Right ventricle myocardium inferior (tissue), 1 donor: ENCODE data around the gene PIK3CA. TPM values are rescaled to one million over a fixed set of nuclear protein-coding genes. Genes with fewer than 3 reads are reported as not detected.
"Not testable (repeated sequence)": the region's sequence is repeated elsewhere in the genome, so short reads cannot be mapped to it uniquely, and the experiment has no call there.

ENCODE experiments used
- ATAC-seq: fragments of 200-7000 bp; cut with Tn5 transposase; one replicate; pipeline ENCODE4 v1.9.1; 2020; ENCODE audit warnings: mild to moderate bottlenecking, moderate library complexity
- DNase-seq: peaks from one replicate; pipeline ENCODE4 v3.0.0; 2021; ENCODE audit errors: missing footprints
- intact Hi-C: fragments of 100-400 bp; cut with DNase I; formaldehyde crosslinking; loops from one replicate; pipeline ENCODE4 v1.11.0; 2022
- total RNA-seq: library from RNA; stranded (reverse); fragmentation: NEBNext Ultra II Directional; extraction: Animal tissue kit (Norgen Biotek cat#: 25700); gene quantifications from one replicate; pipeline ENCODE4 v1.2.1, GENCODE V29; 2021
- donor health status: DM: no; HTN: yes; CAD: no; lungs with severe emphysema.

PIK3CA gene
- total RNA-seq, 1 donor from 2014 or later: 21.1 TPM

- no peak for DNase-seq
- intact Hi-C loops: no loop called here
- ATAC-seq: no peak
Observed at GRCh38 chr3:179244878-179245277, 96.7 kb downstream of the PIK3CA start.

- ATAC-seq: no peak
- intact Hi-C loops: no loop called here
- no peak for DNase-seq
Observed at GRCh38 chr3:179247289-179248015, 99.3 kb downstream of the PIK3CA start.

GRCh38 chr3:179250803-179251476 is 102.8 kb downstream of the PIK3CA start, which contains the start of gene KCNMB3:
Gene KCNMB3, minus strand, starts transcription at chr3:179251114. Its CDS starts 124 bp downstream, at chr3:179250990.
- no peak for ATAC-seq
- intact Hi-C loops: no loop called here
- DNase-seq: no peak

- DNase-seq (no peak), ATAC-seq (no peak)
- intact Hi-C loops: no loop called here
Observed at GRCh38 chr3:179256813-179257212, 108.7 kb downstream of the PIK3CA start.

- ATAC-seq, intact Hi-C loops, DNase-seq: not testable (repeated sequence)
Observed at GRCh38 chr3:179257742-179258141, 109.6 kb downstream of the PIK3CA start.

GRCh38 chr3:179258820-179259219 is 110.7 kb downstream of the PIK3CA start:
- intact Hi-C loops: no loop called here
- no peak for DNase-seq
- ATAC-seq: no peak

- ATAC-seq, DNase-seq: not testable (repeated sequence)
- intact Hi-C loops: loop anchor here (5.0 kb wide), 1 partner anchor 62 kb away; the partner anchor contains the start of gene ZNF639
Observed at GRCh38 chr3:179259959-179260756, 112.0 kb downstream of the PIK3CA start.

GRCh38 chr3:179260949-179261765 is 113.0 kb downstream of the PIK3CA start:
- peak; percentile 99 for ATAC-seq
- peak; percentile 91 for DNase-seq
- intact Hi-C loops: loop anchor here (5.0 kb wide), 1 partner anchor 61 kb away; the partner anchor contains the start of gene ZNF639

GRCh38 chr3:179263134-179263533 is 115.0 kb downstream of the PIK3CA start:
- intact Hi-C loops: loop anchor here (5.0 kb wide), 1 partner anchor 59 kb away; the partner anchor contains the start of gene ZNF639
- ATAC-seq: no peak
- DNase-seq: no peak

- DNase-seq (no peak), ATAC-seq (no peak)
- intact Hi-C loops: loop anchor here (5.0 kb wide), 1 partner anchor 58 kb away; the partner anchor contains the start of gene ZNF639
Observed at GRCh38 chr3:179264449-179264848, 116.3 kb downstream of the PIK3CA start.

GRCh38 chr3:179265092-179265491 is 116.9 kb downstream of the PIK3CA start:
- intact Hi-C loops: no loop called here
- DNase-seq (no peak), ATAC-seq (no peak)

GRCh38 chr3:179265875-179266274 is 117.7 kb downstream of the PIK3CA start:
- ATAC-seq: no peak
- intact Hi-C loops: no loop called here
- no peak for DNase-seq

GRCh38 chr3:179266701-179267211 is 118.6 kb downstream of the PIK3CA start:
- no peak for ATAC-seq
- DNase-seq: no peak
- intact Hi-C loops: no loop called here

GRCh38 chr3:179268400-179269051 is 120.4 kb downstream of the PIK3CA start:
- ATAC-seq: no peak
- DNase-seq: no peak
- intact Hi-C loops: no loop called here

- ATAC-seq (no peak), DNase-seq (no peak)
- intact Hi-C loops: no loop called here
Observed at GRCh38 chr3:179269152-179269707, 121.1 kb downstream of the PIK3CA start.

GRCh38 chr3:179272385-179272784 is 124.2 kb downstream of the PIK3CA start:
- DNase-seq: no peak
- ATAC-seq: no peak
- intact Hi-C loops: no loop called here

GRCh38 chr3:179274434-179274833 is 126.3 kb downstream of the PIK3CA start:
- ATAC-seq, DNase-seq, intact Hi-C loops: not testable (repeated sequence)
